IMR-90 (cell line): ENCODE measurements around the gene PIGU. TPM values are rescaled to one million over a fixed set of nuclear protein-coding genes. Genes with fewer than 3 reads are reported as not detected.

ENCODE experiments used
- ATAC-seq: fragments of 200-7000 bp; cut with Tn5 transposase; 2 replicates; pipeline ENCODE4 v1.9.1; 2020; ENCODE audit warnings: low read depth, mild to moderate bottlenecking, moderate library complexity
- BruUV-seq: library from RNA; stranded (reverse); fragments of 400-500 nt; replicated peaks from 2 replicates; lab custom pipeline; 2021; lab: Mats Ljungman, UMichigan
- CTCF ChIA-PET: fragments of 300-600 bp; formaldehyde crosslinking; extraction: SDS; loops from one replicate; lab custom pipeline; 2021; ENCODE audit warnings: antibody characterized with exemption; lab: Yijun Ruan, JAX
- POLR2A ChIA-PET: fragments of 300-600 bp; sonication (Branson Sonifier 250); formaldehyde crosslinking; loops from one replicate; lab custom pipeline; 2022; ENCODE audit warnings: antibody characterized with exemption; ENCODE audit not compliant: unreplicated experiment; lab: Charles Lee
- DNase-seq: peaks from one replicate; pipeline ENCODE4 v3.0.0; 2013
- H2AFZ ChIP-seq: replicated peaks from 2 replicates; pipeline ENCODE3; 2013; ENCODE audit warnings: low read length, mild to moderate bottlenecking; ENCODE audit not compliant: poor library complexity
- H2AK5ac ChIP-seq: 2 replicates; pipeline ENCODE4 v1.6.1; 2013; ENCODE audit warnings: low read depth, low read length, inconsistent platforms
- H2AK9ac ChIP-seq: replicated peaks from 2 replicates; pipeline ENCODE3; 2013; ENCODE audit warnings: mild to moderate bottlenecking, low read depth, low read length, moderate library complexity; ENCODE audit not compliant: poor library complexity
- H2BK120ac ChIP-seq: 2 replicates; pipeline ENCODE4 v1.6.1; 2013; ENCODE audit warnings: low read depth, low read length, inconsistent platforms
- H2BK15ac ChIP-seq: 3 replicates; pipeline ENCODE4 v1.6.1; 2013; ENCODE audit warnings: low read depth, low read length, inconsistent platforms
- H2BK20ac ChIP-seq: 2 replicates; pipeline ENCODE4 v1.6.1; 2013; ENCODE audit warnings: low read depth, mild to moderate bottlenecking, inconsistent platforms, low read length, moderate library complexity
- H2BK5ac ChIP-seq: 2 replicates; pipeline ENCODE4 v1.6.1; 2013; ENCODE audit warnings: mild to moderate bottlenecking, low read depth, low read length, inconsistent platforms; ENCODE audit not compliant: poor library complexity, severe bottlenecking
- H3K14ac ChIP-seq: replicated peaks from 2 replicates; pipeline ENCODE4 v1.6.1; 2013; ENCODE audit warnings: low read depth, low read length, inconsistent platforms
- H3K18ac ChIP-seq: 2 replicates; pipeline ENCODE4 v1.6.1; 2013; ENCODE audit warnings: low read depth, low read length, control low read depth
- H3K23ac ChIP-seq: 2 replicates; pipeline ENCODE4 v1.6.1; 2013; ENCODE audit warnings: low read depth, low read length, inconsistent platforms
- H3K27ac ChIP-seq: 2 replicates; pipeline ENCODE4 v1.5.1; 2013; ENCODE audit warnings: mild to moderate bottlenecking, control low read depth, low read length; ENCODE audit not compliant: insufficient read depth
- H3K27me3 ChIP-seq: 2 replicates; pipeline ENCODE4 v1.6.1; 2013; ENCODE audit warnings: low read length; ENCODE audit not compliant: control insufficient read depth, insufficient read depth
- H3K36me3 ChIP-seq: 2 replicates; pipeline ENCODE4 v1.6.1; 2013; ENCODE audit warnings: low read length, mixed read lengths; ENCODE audit not compliant: control insufficient read depth, insufficient read depth
- H3K4ac ChIP-seq: 2 replicates; pipeline ENCODE4 v1.6.1; 2013; ENCODE audit warnings: low read depth, low read length, inconsistent platforms
- H3K4me1 ChIP-seq: 2 replicates; pipeline ENCODE4 v1.6.1; 2013; ENCODE audit warnings: low read length, mixed read lengths; ENCODE audit not compliant: control insufficient read depth, insufficient read depth
- H3K4me2 ChIP-seq: 2 replicates; pipeline ENCODE4 v1.6.1; 2013; ENCODE audit warnings: low read depth, mild to moderate bottlenecking, control low read depth, low read length, moderate library complexity
- H3K4me3 ChIP-seq: 2 replicates; pipeline ENCODE4 v1.5.1; 2013; ENCODE audit warnings: low read depth, mild to moderate bottlenecking, control low read depth, low read length, moderate library complexity; ENCODE audit not compliant: insufficient read depth
- H3K56ac ChIP-seq: 2 replicates; pipeline ENCODE4 v1.6.1; 2013; ENCODE audit warnings: low read length, inconsistent platforms; ENCODE audit not compliant: insufficient read depth; ENCODE audit errors: extremely low read depth
- H3K79me1 ChIP-seq, 2 experiments: 2 replicates each; pipeline ENCODE4 v1.6.1; 2013; ENCODE audit warnings: low read length in 2 of 2, inconsistent platforms in 1 of 2, low read depth in 1 of 2
- H3K9ac ChIP-seq: 2 replicates; pipeline ENCODE4 v1.6.1; 2013; ENCODE audit warnings: low read depth, low read length, control low read depth
- H3K9me1 ChIP-seq: 2 replicates; pipeline ENCODE4 v1.6.1; 2013; ENCODE audit warnings: low read length, inconsistent platforms; ENCODE audit not compliant: insufficient read depth
- H3K9me3 ChIP-seq: 2 replicates; pipeline ENCODE4 v1.6.1; 2013; ENCODE audit warnings: low read length; ENCODE audit not compliant: control insufficient read depth, insufficient read depth
- H4K20me1 ChIP-seq: 2 replicates; pipeline ENCODE4 v1.6.1; 2013; ENCODE audit warnings: low read length, inconsistent platforms; ENCODE audit not compliant: insufficient read depth
- H4K5ac ChIP-seq: 2 replicates; pipeline ENCODE4 v1.6.1; 2013; ENCODE audit warnings: mild to moderate bottlenecking, low read depth, low read length, control low read depth
- H4K8ac ChIP-seq, 2 experiments: 2 replicates each; pipeline ENCODE4 v1.6.1; 2013; ENCODE audit warnings: low read depth in 2 of 2, low read length in 2 of 2, control low read depth in 1 of 2, inconsistent platforms in 1 of 2
- H4K91ac ChIP-seq: 2 replicates; pipeline ENCODE4 v1.6.1; 2013; ENCODE audit warnings: low read depth, low read length, inconsistent platforms; ENCODE audit not compliant: insufficient read depth
- BHLHE40 ChIP-seq: fragments of 150-350 bp; IDR thresholded peaks from 2 replicates; pipeline ENCODE4 v1.6.1; 2016; ENCODE audit warnings: mild to moderate bottlenecking, low read depth, low read length
- FOS ChIP-seq: fragments of 150-350 bp; IDR thresholded peaks from 2 replicates; pipeline ENCODE4 v1.6.1; 2016; ENCODE audit warnings: low read depth, low read length
- MAZ ChIP-seq: IDR thresholded peaks from 2 replicates; pipeline ENCODE4 v1.6.1; 2012; ENCODE audit warnings: low read depth, mild to moderate bottlenecking, low read length, improper control_type of control experiment, moderate library complexity, borderline replicate concordance
- MXI1 ChIP-seq: IDR thresholded peaks from 2 replicates; pipeline ENCODE4 v1.6.1; 2012; ENCODE audit warnings: low read depth, mild to moderate bottlenecking, low read length, moderate library complexity, borderline replicate concordance
- NFE2L2 ChIP-seq: fragments of 150-350 bp; IDR thresholded peaks from 2 replicates; pipeline ENCODE4 v1.6.1; 2016; ENCODE audit warnings: low read depth, mild to moderate bottlenecking, low read length
- RCOR1 ChIP-seq: IDR thresholded peaks from 2 replicates; pipeline ENCODE4 v1.6.1; 2012; ENCODE audit warnings: mild to moderate bottlenecking, low read length, improper control_type of control experiment; ENCODE audit not compliant: insufficient replicate concordance
- WGBS, 2 experiments: methylation state at CpG; one replicate each; pipeline versions ENCODE4 v1.1.5 to v1.1.7; 2013; ENCODE audit warnings: missing lambda C conversion rate in 2 of 2; ENCODE audit not compliant: insufficient read length in 1 of 2; ENCODE audit errors: extremely low coverage in 2 of 2; 5-methylcytosine and 5-hydroxymethylcytosine counted together
- dilution Hi-C: fragments of 300-500 bp; cut with HindIII; formaldehyde crosslinking; loops from one replicate; pipeline ENCODE4 v1.14.3; 2018; ENCODE audit warnings: low sequenced_read_pairs; ENCODE audit not compliant: unreplicated experiment
- in situ Hi-C: fragments of 300-500 bp; cut with MboI; formaldehyde crosslinking; loops from 3 replicates; pipeline ENCODE4 v1.14.3; 2019; ENCODE audit warnings: low sequenced_read_pairs, inconsistent platforms, mixed read lengths
- intact Hi-C: fragments of 100-400 bp; cut with micrococcal nuclease; formaldehyde crosslinking; loops from 2 replicates; pipeline ENCODE4 v1.10.0; 2022
- polyA plus RNA-seq, 3 experiments: library from polyadenylated mRNA; depleted of rRNA; stranded (reverse); fragments of >200 nt; gene quantifications; 2 replicates each; pipeline ENCODE4 v1.2.3, GENCODE V29; 2012; ENCODE audit warnings: low replicate concordance in 1 of 3
- total RNA-seq: library from RNA; depleted of rRNA; stranded (reverse); fragments of >200 nt; gene quantifications from 2 replicates; pipeline ENCODE4 v1.2.3, GENCODE V29; 2012

Gene PIGU
- total and polyA plus RNA-seq, 2 of the 4 experiments (the other 2 are of a cell fraction): 11.1 to 31.1 TPM

DNA sequence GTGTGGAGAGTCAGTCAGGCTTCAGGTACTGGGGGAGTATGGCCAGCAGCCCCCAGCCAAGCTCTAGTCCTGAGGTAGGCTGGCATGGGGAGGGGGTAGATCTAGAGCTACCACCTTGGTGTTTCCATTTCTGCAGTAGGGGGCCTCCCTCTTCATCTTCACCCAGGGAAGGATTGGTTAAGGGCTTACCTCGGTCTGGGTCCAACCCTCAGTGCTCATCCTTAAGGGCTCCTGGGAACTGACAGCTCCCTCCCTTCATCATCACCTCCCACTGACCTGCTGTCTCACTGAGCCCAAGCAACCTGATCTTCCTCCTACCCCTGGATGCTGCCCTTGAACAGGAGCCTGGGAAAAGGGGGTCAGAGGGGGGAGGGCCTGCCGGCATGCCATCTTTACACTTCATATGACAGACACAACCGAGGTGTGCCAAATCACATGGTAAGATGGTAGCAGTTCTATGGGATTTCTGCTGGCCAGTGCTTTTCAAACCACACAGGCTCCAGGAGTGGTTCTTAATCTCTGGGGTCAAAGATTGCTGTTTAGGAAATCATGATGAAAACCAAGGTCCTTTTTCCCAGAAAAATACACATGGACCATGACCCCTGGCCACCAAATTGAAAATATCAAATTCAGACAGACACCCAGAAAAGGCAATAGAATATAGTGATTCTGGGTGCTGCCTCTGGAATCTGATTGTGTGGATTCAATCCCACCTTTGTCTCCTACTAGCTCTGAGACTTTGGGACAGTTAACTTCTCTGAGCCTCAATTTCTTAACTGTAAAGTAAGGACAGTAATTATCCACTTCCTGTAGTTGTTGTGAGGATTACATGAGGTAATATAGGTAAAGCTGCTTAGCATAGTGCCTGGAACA, 30.3 kb upstream of the PIGU start:
- H3K9me3 ChIP-seq: no peaks in the 10 kb centered on the region
- H3K27me3 ChIP-seq: no peaks in the 10 kb centered on the region
- H3K79me1 ChIP-seq: peaks cover 0 to 53% of the 10 kb centered on the region in 2 experiments; a peak in 2 of 4 replicates
- no peak for TF ChIP-seq NFE2L2
- TF ChIP-seq FOS: no peak
- no peak for TF ChIP-seq MAZ
- TF ChIP-seq BHLHE40: no peak
- TF ChIP-seq MXI1: no peak
- no peak for TF ChIP-seq RCOR1
- in situ Hi-C loops (no loop called here), dilution Hi-C loops (no loop called here), intact Hi-C loops (loop anchor here (5.0 kb wide), 3 partner anchors 60 to 395 kb away; no protein-coding TSS in a partner anchor)
- no peak overlapping the region for H3K4me3 ChIP-seq
- no peak overlapping the region for H2BK5ac ChIP-seq
- no peak overlapping the region for H2AFZ ChIP-seq
- no peak overlapping the region for H3K23ac ChIP-seq
- no peak overlapping the region for H3K14ac ChIP-seq
- no peak overlapping the region for H3K4me2 ChIP-seq
- no peak overlapping the region for H2BK120ac ChIP-seq
- peaks cover 14% of the 10 kb centered on the region; the same call in 1 of the 2 replicates for H3K36me3 ChIP-seq
- ChIA-PET CTCF (interaction anchor here (0.8 to 1.6 kb wide), 3 partner anchors 47 to 169 kb away, joined by 3 to 5 read pairs (median 4); no protein-coding TSS in a partner anchor), POLR2A (no interaction called here)
- peaks cover 20% of the 10 kb centered on the region for H3K9me1 ChIP-seq
- H3K27ac ChIP-seq: no peak overlapping the region
- WGBS, 2 experiments: no CpG with 5 or more reads among the region's 3 CpGs
- DNase-seq: no peak
- no TSS peak for BruUV-seq
- H3K9ac ChIP-seq: no peak overlapping the region
- H2BK20ac ChIP-seq: no peak overlapping the region
- peaks cover 13% of the 10 kb centered on the region for H3K4me1 ChIP-seq
- H3K18ac ChIP-seq: no peak overlapping the region
- no peak for ATAC-seq
- H4K91ac ChIP-seq: no peak overlapping the region
- no peak overlapping the region; the same call in 1 of the 2 replicates for H3K4ac ChIP-seq
- no peak overlapping the region for H2AK5ac ChIP-seq
- H4K5ac ChIP-seq: no peak overlapping the region
- no peak overlapping the region for H4K8ac ChIP-seq
- H2BK15ac ChIP-seq: no peak overlapping the region
- H2AK9ac ChIP-seq: no peak overlapping the region
- no peak overlapping the region for H3K56ac ChIP-seq
- H4K20me1 ChIP-seq: 0 out of 2 replicates have a peak, but pooled peaks cover 12% of the 10 kb centered on the region
